HG03064 (cell line): ENCODE measurements around the gene RESF1.
"Not testable (repeated sequence)": the region's sequence is repeated elsewhere in the genome, so short reads cannot be mapped to it uniquely, and the experiment has no call there.

Experiments
- ATAC-seq: cut with Tn5 transposase; IDR thresholded peaks from one replicate; pipeline ENCODE4 v1.9.1; 2021; ENCODE audit warnings: low read depth; ENCODE audit not compliant: unreplicated experiment

The RESF1 gene

DNA sequence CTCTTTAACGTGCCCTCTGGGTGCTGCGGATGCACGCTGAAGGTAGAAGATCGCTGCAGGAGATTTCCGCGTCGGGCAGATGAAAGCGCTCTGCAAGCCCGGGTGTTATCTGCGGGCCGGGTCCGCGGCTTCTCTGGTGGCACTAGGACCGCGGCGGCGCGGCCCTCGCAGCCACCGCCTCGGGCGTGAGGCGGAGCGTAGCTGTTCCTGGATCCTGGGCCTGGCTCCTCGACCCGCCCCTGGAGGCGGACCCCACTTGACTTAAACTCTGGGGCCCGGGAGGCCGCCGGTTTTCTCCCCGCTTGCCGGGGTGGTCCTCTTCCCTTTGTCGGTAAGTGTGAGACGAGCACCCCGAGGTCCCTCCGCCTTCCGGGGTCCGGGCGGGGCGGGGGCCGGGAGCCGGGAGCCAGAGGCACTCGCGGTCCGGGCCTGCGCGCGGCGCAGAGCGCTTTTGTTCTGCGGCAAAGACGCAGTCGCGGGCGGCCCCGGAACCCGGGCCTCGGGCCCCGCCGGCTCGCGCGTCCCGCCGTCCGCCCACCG is at the start of gene RESF1:
RESF1 (plus strand) TSS at position 255 of the 540 bp plus-strand sequence. CDS start 21,541 bp downstream, outside the sequence.
- ATAC-seq: peak; percentile 82

- ATAC-seq: no peak
Observed at GRCh38 chr12:31914927-31915326, 44.3 kb upstream of the RESF1 start.

DNA sequence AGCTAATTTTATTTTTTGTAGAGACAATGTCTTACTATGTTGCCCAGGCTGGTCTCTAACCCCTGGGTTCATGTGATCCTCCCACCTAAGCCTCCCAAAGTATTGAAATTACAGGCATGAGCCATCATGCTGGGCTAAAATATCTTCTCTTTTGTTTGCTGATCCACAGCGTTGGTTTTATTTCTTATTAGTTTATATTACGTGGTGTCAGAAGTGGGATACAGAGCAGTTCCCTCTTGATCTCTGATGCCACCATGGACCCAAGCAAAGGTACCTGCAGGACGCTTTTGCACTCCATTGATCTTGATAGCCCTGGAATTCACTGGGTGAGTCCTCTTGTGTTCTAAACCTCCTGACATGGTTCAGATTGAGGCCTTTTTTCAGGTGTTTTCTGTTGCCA is 43.8 kb upstream of the RESF1 start:
- no peak for ATAC-seq

- no peak for ATAC-seq
Observed at GRCh38 chr12:31922341-31923062, 36.7 kb upstream of the RESF1 start.

DNA sequence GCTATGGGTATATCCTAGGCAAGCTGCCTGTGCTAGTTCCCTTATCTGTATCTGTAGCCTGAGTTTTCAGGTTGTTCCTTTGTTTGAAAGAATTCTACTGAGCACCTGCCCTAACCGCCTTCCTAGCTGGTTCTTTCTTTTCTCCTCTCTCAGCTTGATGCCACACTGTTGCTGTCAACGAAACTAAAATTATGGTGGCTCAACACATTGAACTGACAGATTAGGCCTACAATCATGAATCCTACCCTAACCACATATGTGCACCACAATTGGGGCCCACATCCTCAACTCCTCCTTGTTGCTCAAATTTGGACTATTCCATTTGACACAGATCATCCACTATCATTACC is 36.2 kb upstream of the RESF1 start:
- ATAC-seq: no peak

DNA sequence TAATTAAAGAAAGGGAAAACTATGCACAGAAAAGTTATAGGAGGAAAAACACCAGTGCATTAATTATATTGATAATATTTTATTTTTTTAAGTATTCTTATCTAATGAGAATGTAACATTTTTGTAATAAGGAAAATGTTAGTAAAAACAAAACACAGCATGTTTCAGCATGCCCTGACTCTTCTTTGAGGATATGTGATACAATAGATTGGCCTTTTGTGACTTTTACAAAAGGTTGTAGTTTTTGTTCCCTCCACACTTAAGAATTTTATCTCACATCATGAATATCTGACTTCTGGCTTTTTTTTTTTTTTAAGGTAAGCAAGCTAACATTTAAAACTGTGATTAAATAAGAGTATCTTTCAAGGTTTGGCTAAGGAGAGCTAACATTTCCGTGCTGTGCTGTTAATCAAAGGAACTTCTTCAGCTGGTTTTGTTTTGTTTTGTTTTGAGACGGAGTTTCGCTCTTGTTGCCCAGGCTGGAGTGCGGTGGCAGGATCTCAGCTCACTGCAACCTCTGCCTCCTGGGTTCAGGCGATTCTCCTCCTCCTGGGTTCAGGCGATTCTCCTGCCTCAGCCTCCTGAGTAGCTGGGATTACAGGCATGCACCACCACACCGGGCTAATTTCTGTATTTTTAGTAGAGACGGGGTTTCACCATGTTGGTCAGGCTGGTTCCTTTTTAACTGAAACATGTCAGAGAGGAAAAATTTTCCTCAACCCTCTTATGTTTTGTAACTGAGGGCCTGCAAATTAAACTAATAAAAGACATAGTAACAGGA is 30.8 kb upstream of the RESF1 start:
- no peak for ATAC-seq

DNA sequence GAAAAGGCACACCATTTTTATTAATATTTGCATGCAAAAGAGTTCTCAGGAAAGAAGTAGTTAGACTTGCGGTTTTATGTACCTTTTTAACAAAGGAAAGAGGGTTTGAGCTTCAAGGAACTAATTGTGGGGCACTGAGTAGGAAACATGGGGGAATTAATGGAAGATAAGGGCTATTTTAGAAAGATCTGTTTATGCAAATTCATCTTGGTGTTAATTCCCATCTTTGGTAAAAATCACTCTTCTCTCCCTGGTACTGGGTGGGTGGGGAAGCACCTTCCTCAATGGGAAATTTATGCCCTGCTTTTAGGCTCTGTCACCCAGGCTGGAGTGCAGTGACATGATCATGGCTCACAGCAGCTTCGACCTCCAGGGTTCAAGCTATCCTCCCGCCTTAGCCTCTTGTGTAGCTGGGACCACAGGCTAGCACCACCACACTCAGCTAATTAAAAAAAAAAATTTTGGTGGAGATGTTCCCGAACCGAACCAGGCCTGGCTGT is 30.1 kb upstream of the RESF1 start:
- ATAC-seq: no peak

DNA sequence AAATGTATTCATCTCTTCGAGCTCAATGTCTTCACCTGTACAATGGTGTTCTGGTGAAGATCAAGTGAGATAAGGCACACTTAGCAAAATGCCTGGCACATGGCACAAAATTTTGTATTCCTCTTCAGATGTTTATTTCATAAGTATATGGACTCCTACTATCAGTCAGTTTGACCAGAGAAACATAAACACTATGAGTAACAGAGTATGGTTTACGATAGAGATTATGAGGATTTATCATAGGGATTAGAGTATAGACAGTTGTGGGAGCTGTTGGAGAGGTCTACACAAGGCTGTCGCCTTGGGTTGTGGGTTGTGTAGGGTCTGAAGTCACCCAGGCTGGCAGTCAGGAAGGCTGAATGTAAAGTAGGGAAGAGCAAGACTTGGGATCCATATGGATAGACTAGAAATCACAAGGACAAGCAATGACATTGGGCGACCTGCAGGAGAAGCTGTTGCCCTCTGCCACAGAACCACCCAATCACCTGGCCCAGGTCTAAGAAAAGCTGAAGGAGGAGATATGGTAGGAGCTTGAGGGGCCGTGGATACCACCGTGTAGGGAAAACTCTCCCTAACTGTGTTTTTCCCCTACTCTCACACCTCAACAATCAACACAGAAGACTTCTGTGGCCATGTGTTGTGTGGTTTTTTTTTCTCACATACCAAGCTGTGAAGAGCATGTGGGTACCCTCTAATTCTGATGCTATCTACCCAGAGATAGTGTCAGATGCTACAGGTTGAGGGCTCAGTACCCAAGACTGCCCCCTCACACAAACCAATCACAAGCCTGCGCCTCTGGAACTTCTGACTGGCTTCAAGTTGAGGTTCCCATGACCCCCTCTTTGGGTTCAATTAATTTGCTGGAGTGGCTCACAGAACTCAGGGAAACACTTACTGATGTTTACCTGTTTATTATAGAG is 27.2 kb upstream of the RESF1 start:
- no peak for ATAC-seq

GRCh38 chr12:31944299-31944698 is 14.9 kb upstream of the RESF1 start:
- ATAC-seq: no peak

DNA sequence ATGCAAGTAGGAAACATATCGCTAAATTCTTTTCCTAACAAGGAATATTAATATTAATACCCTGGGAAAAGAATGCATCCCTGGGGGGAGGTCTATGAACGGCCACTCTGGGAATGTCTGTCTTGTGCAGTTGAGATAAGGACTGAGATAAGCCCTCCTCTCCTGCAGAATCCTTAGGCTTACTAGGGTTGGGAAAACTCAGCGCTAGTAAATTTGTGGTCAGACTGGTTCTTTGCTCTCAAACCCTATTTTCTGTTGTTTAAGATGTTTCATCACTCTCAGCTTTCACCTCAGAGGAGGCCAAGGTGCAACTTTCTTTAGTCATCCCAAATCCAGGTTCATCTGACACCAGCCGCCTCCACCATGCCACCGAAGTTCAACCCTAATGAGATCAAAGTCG is 11.2 kb upstream of the RESF1 start:
- ATAC-seq: no peak

- not testable (repeated sequence) for ATAC-seq
Observed at GRCh38 chr12:31948697-31949359, 10.4 kb upstream of the RESF1 start.

GRCh38 chr12:31950088-31950487 is 9.1 kb upstream of the RESF1 start:
- ATAC-seq: no peak

DNA sequence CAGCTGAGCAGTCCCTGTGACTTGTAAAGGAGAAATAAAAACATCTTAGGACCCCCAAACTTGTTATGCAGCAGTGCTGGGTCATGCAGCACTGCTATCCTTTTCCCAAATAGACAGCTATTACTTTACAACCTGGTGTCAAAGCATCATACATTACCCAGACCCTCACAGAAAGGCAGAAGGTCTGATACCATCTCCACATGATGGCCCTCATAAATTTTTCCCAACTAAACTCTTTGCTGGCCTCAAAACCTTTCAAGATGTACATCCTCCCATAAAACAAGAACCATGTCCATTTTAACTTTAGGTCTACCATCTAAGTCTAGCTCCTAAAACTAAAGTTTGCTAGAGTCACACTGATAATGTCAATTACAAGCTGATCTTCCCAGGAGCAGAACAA is 8.7 kb upstream of the RESF1 start:
- no peak for ATAC-seq

DNA sequence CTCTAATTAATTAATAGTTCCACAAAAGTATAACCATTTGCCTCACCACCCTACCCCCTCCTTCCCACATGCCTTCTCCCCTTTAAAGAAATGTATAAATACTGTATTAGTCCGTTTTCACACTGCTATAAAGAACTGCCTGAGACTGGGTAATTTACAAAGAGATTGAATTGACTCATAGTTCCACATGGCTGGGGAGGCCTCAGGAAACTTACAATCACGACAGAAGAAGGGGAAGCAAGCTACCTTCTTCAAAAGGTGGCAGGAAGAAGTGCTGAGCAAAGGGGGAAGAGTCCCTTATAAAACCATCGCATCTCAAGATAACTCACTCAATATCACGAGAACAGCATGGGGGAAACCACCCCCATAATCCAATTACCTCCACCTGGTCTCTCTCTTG is 8.2 kb upstream of the RESF1 start:
- no peak for ATAC-seq

- no peak for ATAC-seq
Observed at GRCh38 chr12:31951939-31952338, 7.3 kb upstream of the RESF1 start.

- ATAC-seq: no peak
Observed at GRCh38 chr12:31952418-31952817, 6.8 kb upstream of the RESF1 start.

GRCh38 chr12:31954925-31955858 is 4.0 kb upstream of the RESF1 start:
- no peak for ATAC-seq

DNA sequence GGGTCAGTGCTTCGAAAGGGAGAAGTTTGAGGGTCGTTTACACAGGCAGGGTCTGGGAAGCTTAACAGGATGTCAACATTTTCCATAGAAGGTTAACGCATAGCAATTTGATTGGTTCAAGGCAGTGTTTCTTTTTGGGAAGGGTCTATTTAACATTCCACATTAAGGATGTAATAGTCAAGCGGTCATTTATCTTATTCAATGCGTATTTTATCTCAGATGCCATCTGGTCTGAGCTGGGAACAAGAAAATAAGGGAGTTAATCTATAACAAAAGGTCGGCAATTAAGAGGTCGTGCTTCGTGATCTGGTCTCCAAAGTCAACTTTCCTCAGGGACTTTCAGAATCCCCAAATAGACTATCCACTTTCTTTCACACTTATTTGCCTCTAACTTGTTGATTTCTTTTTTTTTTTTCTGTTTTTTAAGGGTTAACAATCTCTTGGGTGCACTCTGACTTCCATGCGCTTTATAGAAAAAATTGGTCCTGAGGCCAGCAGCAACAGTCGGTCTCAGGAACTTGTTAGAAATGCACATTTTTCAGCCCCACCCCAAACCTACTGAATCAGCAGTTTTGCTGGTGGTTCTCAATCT is 550 bp upstream of the RESF1 start:
- ATAC-seq: no peak
